ENCODE measurements around the gene CR1. TPM values are rescaled to one million over a fixed set of nuclear protein-coding genes. Genes with fewer than 3 reads are reported as not detected.
"Not testable (repeated sequence)": the region's sequence is repeated elsewhere in the genome, so short reads cannot be mapped to it uniquely, and the experiment has no call there.

Gene CR1
- total RNA-seq, 1 donor from 2014 or later = 0.09 TPM

DNA sequence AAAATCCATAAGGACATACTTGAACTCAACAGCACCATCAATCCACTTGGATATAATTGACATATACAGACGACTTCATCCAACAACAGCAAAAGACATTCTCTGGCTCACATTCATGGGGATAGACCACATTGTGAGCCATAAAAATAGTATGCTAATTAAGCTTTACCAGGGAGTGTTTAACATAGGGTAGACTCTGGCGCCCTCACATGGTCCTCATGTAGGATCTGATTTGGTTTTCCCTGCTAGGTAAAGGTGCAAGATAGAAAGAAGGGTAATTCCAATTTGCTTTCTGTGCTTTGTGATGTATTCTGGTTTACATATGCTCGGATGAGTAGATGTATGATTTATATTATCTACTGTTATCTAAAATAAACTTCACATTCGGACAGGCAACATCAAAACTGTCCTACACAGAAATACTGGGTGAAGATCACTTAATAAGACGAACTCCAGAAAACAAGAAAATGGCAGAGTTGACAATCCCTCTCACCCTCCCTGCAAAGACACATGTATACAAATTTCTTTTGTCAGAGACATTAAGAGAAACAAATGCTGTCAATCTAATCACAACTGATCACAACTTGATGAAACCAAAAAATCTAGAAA is 176.7 kb downstream of the CR1 start:
- Mint-ChIP-seq H3K4me3 (ENCODE audit: unreplicated experiment) (no peak overlapping the region), H3K27me3 (ENCODE audit: low read depth, unreplicated experiment) (peaks cover 2% of the 10 kb centered on the region), H3K9me3 (ENCODE audit: unreplicated experiment) (peaks cover 3% of the 10 kb centered on the region), H3K4me1 (ENCODE audit: low read depth, unreplicated experiment) (peaks cover 12% of the 10 kb centered on the region), H3K27ac (ENCODE audit: unreplicated experiment) (no peak overlapping the region), H3K36me3 (ENCODE audit: low read depth, unreplicated experiment) (no peaks in the 10 kb centered on the region)
- H3K9ac ChIP-seq (ENCODE audit: low read length) = no peak overlapping the region
- no peaks in the 10 kb centered on the region for H4K20me1 ChIP-seq (ENCODE audit: insufficient read depth, low read length)
- FAIRE-seq = no peak
- peak; percentile 6 for DNase-seq (ENCODE audit: low read depth)
- no peaks in the 10 kb centered on the region for H3K4me1 ChIP-seq (ENCODE audit: insufficient read depth, low read length)
- H3K36me3 ChIP-seq (ENCODE audit: insufficient read depth, low read length) = no peaks in the 10 kb centered on the region
- no peaks in the 10 kb centered on the region for H3K9me3 ChIP-seq (ENCODE audit: insufficient read depth, low read depth, low read length)
- peaks cover 36% of the 10 kb centered on the region for H3K27me3 ChIP-seq (ENCODE audit: insufficient read depth, low read length)
- H2AFZ ChIP-seq (ENCODE audit: low read depth, low read length) = no peak overlapping the region
- no peak overlapping the region for H3K27ac ChIP-seq (ENCODE audit: low read depth, low read length)
- H3K4me3 ChIP-seq (ENCODE audit: insufficient read depth, low read depth, low read length) = no peak overlapping the region
- TF ChIP-seq, protein P1, sequence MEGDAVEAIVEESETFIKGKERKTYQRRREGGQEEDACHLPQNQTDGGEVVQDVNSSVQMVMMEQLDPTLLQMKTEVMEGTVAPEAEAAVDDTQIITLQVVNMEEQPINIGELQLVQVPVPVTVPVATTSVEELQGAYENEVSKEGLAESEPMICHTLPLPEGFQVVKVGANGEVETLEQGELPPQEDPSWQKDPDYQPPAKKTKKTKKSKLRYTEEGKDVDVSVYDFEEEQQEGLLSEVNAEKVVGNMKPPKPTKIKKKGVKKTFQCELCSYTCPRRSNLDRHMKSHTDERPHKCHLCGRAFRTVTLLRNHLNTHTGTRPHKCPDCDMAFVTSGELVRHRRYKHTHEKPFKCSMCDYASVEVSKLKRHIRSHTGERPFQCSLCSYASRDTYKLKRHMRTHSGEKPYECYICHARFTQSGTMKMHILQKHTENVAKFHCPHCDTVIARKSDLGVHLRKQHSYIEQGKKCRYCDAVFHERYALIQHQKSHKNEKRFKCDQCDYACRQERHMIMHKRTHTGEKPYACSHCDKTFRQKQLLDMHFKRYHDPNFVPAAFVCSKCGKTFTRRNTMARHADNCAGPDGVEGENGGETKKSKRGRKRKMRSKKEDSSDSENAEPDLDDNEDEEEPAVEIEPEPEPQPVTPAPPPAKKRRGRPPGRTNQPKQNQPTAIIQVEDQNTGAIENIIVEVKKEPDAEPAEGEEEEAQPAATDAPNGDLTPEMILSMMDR (IDR thresholded peaks at IDR 0.05; ENCODE audit: insufficient read depth, low read depth, low read length) = peak; percentile 36
- no peak for TF ChIP-seq EZH2 (IDR thresholded peaks at IDR 0.05; ENCODE audit: insufficient read depth, low read length)
- no peak overlapping the region for H3K4me2 ChIP-seq (ENCODE audit: low read length)
- H3K79me2 ChIP-seq (ENCODE audit: insufficient read depth, low read length) = no peaks in the 10 kb centered on the region

DNA sequence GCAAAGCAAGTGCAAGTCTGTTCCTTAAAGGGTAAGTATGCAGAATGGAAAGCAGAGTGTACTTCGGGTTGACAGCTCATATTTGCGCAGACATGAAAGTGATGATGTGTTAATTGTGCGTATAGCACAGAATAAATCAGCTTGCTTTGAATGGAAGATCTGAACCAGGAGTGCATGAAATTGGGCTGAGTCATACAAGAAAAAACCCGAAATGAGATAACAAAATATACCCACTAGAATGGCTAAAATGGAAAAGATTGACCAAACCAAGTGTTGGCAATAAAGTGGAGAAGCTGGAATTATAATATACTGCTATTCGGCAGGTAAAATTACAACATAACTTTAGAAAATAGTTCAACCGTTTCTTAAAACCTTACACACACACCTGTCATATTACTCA is 177.4 kb downstream of the CR1 start:
- no peak overlapping the region for H3K4me3 ChIP-seq (ENCODE audit: insufficient read depth, low read depth, low read length)
- H3K79me2 ChIP-seq (ENCODE audit: insufficient read depth, low read length) = no peaks in the 10 kb centered on the region
- H3K36me3 Mint-ChIP-seq (ENCODE audit: low read depth, unreplicated experiment) = no peaks in the 10 kb centered on the region
- no peak for TF ChIP-seq EZH2 (IDR thresholded peaks at IDR 0.05; ENCODE audit: insufficient read depth, low read length)
- TF ChIP-seq, protein P1 (IDR thresholded peaks at IDR 0.05; ENCODE audit: insufficient read depth, low read depth, low read length) = no peak
- H3K4me2 ChIP-seq (ENCODE audit: low read length) = no peak overlapping the region
- H3K9me3 ChIP-seq (ENCODE audit: insufficient read depth, low read depth, low read length) = no peaks in the 10 kb centered on the region
- no peak overlapping the region for H3K27ac ChIP-seq (ENCODE audit: low read depth, low read length)
- peaks cover 3% of the 10 kb centered on the region for H3K9me3 Mint-ChIP-seq (ENCODE audit: unreplicated experiment)
- no peak for FAIRE-seq
- H3K36me3 ChIP-seq (ENCODE audit: insufficient read depth, low read length) = no peaks in the 10 kb centered on the region
- H3K4me1 Mint-ChIP-seq (ENCODE audit: low read depth, unreplicated experiment) = peaks cover 12% of the 10 kb centered on the region
- H3K4me3 Mint-ChIP-seq (ENCODE audit: unreplicated experiment) = no peak overlapping the region
- no peak overlapping the region for H2AFZ ChIP-seq (ENCODE audit: low read depth, low read length)
- H3K9ac ChIP-seq (ENCODE audit: low read length) = no peak overlapping the region
- no peak for DNase-seq (ENCODE audit: low read depth)
- H4K20me1 ChIP-seq (ENCODE audit: insufficient read depth, low read length) = no peaks in the 10 kb centered on the region
- no peaks in the 10 kb centered on the region for H3K4me1 ChIP-seq (ENCODE audit: insufficient read depth, low read length)
- H3K27ac Mint-ChIP-seq (ENCODE audit: unreplicated experiment) = no peak overlapping the region
- H3K27me3 Mint-ChIP-seq (ENCODE audit: low read depth, unreplicated experiment) = peaks cover 2% of the 10 kb centered on the region
- H3K27me3 ChIP-seq (ENCODE audit: insufficient read depth, low read length) = peaks cover 30% of the 10 kb centered on the region

DNA sequence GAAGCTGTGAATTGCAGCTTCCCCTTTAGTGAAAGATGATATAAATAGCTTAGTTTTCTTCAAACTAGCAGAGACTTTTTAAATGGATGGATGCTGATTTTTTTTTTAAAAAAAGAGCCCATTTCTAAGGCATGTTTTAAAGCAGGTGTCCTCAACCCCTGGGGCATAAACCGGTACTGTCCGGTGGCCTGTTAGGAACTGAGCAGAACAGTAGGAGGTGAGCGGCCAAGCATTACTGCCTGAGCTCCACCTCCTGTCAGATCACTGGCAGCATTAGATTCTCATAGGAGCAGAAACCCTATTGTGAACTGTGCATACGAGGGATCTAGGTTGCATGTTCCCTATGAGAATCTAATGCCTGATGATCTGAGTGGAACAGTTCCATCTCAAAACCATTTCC is 180.2 kb downstream of the CR1 start:
- Histone ChIP-seq H3K27ac (ENCODE audit: low read depth, low read length) (no peak overlapping the region), H3K9ac (ENCODE audit: low read length) (no peak overlapping the region), H3K4me1 (ENCODE audit: insufficient read depth, low read length) (no peaks in the 10 kb centered on the region), H3K9me3 (ENCODE audit: insufficient read depth, low read depth, low read length) (no peaks in the 10 kb centered on the region), H3K79me2 (ENCODE audit: insufficient read depth, low read length) (no peaks in the 10 kb centered on the region), H3K27me3 (ENCODE audit: insufficient read depth, low read length) (peaks cover 5% of the 10 kb centered on the region), H3K4me3 (ENCODE audit: insufficient read depth, low read depth, low read length) (no peak overlapping the region), H4K20me1 (ENCODE audit: insufficient read depth, low read length) (no peaks in the 10 kb centered on the region), H2AFZ (ENCODE audit: low read depth, low read length) (no peak overlapping the region), H3K36me3 (ENCODE audit: insufficient read depth, low read length) (no peaks in the 10 kb centered on the region), H3K4me2 (ENCODE audit: low read length) (no peak overlapping the region)
- H3K27me3 Mint-ChIP-seq (ENCODE audit: low read depth, unreplicated experiment) = no peaks in the 10 kb centered on the region
- no peaks in the 10 kb centered on the region for H3K36me3 Mint-ChIP-seq (ENCODE audit: low read depth, unreplicated experiment)
- no peak for DNase-seq (ENCODE audit: low read depth)
- no peak overlapping the region for H3K4me3 Mint-ChIP-seq (ENCODE audit: unreplicated experiment)
- no peak for TF ChIP-seq EZH2 (IDR thresholded peaks at IDR 0.05; ENCODE audit: insufficient read depth, low read length)
- TF ChIP-seq, protein P1 (IDR thresholded peaks at IDR 0.05; ENCODE audit: insufficient read depth, low read depth, low read length) = no peak
- no peak for FAIRE-seq
- H3K9me3 Mint-ChIP-seq (ENCODE audit: unreplicated experiment) = peaks cover 3% of the 10 kb centered on the region
- H3K4me1 Mint-ChIP-seq (ENCODE audit: low read depth, unreplicated experiment) = peaks cover 27% of the 10 kb centered on the region
- no peak overlapping the region for H3K27ac Mint-ChIP-seq (ENCODE audit: unreplicated experiment)

DNA sequence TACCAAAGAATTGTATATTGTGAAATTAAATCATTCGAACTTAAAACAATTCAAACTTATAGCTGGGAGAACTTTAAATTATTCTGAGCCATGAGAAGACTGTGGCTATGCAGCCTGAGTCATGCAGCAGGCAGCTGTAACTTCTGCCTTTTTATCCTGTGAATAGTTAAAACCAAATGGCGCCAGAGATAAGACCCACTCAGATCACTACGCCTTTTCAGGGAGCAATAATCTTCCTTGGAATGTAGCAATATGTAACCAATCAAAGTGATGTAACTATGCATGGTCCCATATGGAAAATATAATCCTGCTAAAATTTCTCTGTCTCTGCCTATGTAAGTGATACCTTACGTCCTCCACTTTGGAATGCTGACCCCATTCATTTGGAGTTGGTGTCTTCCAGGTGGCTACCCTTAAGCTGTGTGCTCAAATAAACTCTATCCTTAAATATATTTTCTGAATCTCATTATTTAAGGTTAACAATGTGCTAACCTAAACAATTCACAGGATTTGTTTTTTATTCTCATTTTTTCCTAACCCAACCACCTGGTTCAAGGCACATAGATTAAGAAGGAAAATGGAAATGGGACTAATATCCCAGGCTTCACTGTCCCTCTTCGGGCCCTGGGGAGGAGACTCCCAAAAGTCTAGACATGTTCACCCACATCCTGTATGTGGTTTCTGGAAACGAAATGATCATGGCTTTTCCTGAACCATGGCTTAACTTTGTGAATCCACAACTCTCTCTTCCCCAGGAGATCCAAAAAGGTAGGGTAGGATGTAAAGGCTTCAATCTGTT is 184.8 kb downstream of the CR1 start:
- H3K4me3 Mint-ChIP-seq (ENCODE audit: unreplicated experiment); H3K4me1 ChIP-seq (ENCODE audit: insufficient read depth, low read length): not testable (repeated sequence)

More for the DNA sequence above, 184.8 kb downstream of the CR1 start:
- not testable (repeated sequence) for H3K27me3 ChIP-seq (ENCODE audit: insufficient read depth, low read length); H3K27me3 Mint-ChIP-seq (ENCODE audit: low read depth, unreplicated experiment); H3K9ac ChIP-seq (ENCODE audit: low read length); H3K4me3 ChIP-seq (ENCODE audit: insufficient read depth, low read depth, low read length); H2AFZ ChIP-seq (ENCODE audit: low read depth, low read length); H3K36me3 ChIP-seq (ENCODE audit: insufficient read depth, low read length); H3K79me2 ChIP-seq (ENCODE audit: insufficient read depth, low read length); H3K9me3 ChIP-seq (ENCODE audit: insufficient read depth, low read depth, low read length); H3K36me3 Mint-ChIP-seq (ENCODE audit: low read depth, unreplicated experiment); H3K27ac ChIP-seq (ENCODE audit: low read depth, low read length); H3K9me3 Mint-ChIP-seq (ENCODE audit: unreplicated experiment); H4K20me1 ChIP-seq (ENCODE audit: insufficient read depth, low read length)
- peak overlapping the region; percentile 22 for H3K4me2 ChIP-seq (ENCODE audit: low read length)
- Mint-ChIP-seq H3K4me1 (ENCODE audit: low read depth, unreplicated experiment) (peaks cover 25% of the 10 kb centered on the region), H3K27ac (ENCODE audit: unreplicated experiment) (peak overlapping the region; percentile 96)
- peak; percentile 57 for DNase-seq (ENCODE audit: low read depth)
- FAIRE-seq = peak; percentile 97
